Measurements from ENCODE around the gene PLPP4.

PLPP4 gene

GRCh38 chr10:120508393-120508792 lies 51.4 kb downstream of the PLPP4 start:
- DNase-seq = peak; percentile 93
- in situ Hi-C loops (cut with HindIII; ENCODE audit: low pct_ligation_motif_present, low pct_unique_long_range_greater_than_20kb, low sequenced_read_pairs) = no loop called here

DNA sequence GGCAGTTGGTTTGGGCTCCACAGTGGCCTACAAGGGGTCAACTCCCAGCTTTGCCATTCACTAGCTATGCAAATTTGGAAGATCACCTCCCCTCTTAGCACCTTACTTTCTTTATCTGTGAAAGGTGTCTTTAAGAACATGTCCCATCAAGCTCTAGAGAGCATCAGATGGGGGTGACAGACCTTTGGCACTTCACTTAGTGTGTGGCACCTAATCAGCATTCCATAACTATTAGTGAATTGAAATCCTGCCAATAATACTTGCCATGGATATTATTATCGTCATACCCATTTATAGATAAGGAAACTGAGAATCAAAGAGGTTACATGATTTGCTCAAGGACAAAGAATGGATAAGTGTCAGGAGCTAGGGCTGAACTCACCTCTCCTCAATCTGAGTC lies 51.9 kb downstream of the PLPP4 start:
- DNase-seq = no peak
- in situ Hi-C loops (cut with HindIII; ENCODE audit: low pct_ligation_motif_present, low pct_unique_long_range_greater_than_20kb, low sequenced_read_pairs) = no loop called here

- in situ Hi-C loops (cut with HindIII; ENCODE audit: low pct_ligation_motif_present, low pct_unique_long_range_greater_than_20kb, low sequenced_read_pairs) = no loop called here
- peak; percentile 69 for DNase-seq
Measured at GRCh38 chr10:120511165-120511564, 54.1 kb downstream of the PLPP4 start.

- in situ Hi-C loops (cut with HindIII; ENCODE audit: low pct_ligation_motif_present, low pct_unique_long_range_greater_than_20kb, low sequenced_read_pairs) = no loop called here
- DNase-seq = no peak
Measured at GRCh38 chr10:120513307-120513796, 56.3 kb downstream of the PLPP4 start.

DNA sequence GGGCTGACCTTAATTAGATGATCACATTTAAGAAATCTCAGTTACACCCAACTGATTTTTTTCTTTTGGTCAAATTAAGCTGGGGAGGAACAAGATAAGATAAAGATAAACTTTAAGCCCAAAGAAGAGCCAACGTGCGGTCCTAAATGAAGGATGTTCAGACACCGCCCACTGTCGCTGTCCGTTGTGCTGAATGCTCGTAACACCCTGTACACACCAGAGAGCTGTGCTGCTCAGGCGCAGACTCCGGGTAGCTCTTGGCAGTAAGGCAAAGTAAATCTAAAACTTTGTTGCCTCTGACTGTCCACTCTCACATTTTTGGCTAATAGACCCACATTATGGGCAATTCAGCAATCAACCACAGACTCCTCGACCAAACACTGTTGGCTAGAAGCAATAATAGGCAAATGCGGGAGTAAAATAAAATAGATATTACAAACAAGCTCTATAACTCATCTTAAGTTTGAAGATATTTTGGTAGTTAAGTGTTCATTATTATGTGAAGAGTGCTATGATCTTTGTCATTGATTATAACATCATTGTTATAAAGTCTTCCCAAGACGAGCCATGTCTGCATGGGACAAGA lies 57.1 kb downstream of the PLPP4 start:
- peak; percentile 75 for DNase-seq
- in situ Hi-C loops (cut with HindIII; ENCODE audit: low pct_ligation_motif_present, low pct_unique_long_range_greater_than_20kb, low sequenced_read_pairs) = no loop called here

- no peak for DNase-seq
- in situ Hi-C loops (cut with HindIII; ENCODE audit: low pct_ligation_motif_present, low pct_unique_long_range_greater_than_20kb, low sequenced_read_pairs) = no loop called here
Measured at GRCh38 chr10:120514959-120515358, 57.9 kb downstream of the PLPP4 start.

GRCh38 chr10:120515741-120516140 lies 58.7 kb downstream of the PLPP4 start:
- in situ Hi-C loops (cut with HindIII; ENCODE audit: low pct_ligation_motif_present, low pct_unique_long_range_greater_than_20kb, low sequenced_read_pairs) = no loop called here
- no peak for DNase-seq

GRCh38 chr10:120516426-120516825 lies 59.4 kb downstream of the PLPP4 start:
- in situ Hi-C loops (cut with HindIII; ENCODE audit: low pct_ligation_motif_present, low pct_unique_long_range_greater_than_20kb, low sequenced_read_pairs) = no loop called here
- DNase-seq = no peak

GRCh38 chr10:120517196-120517595 lies 60.2 kb downstream of the PLPP4 start:
- in situ Hi-C loops (cut with HindIII; ENCODE audit: low pct_ligation_motif_present, low pct_unique_long_range_greater_than_20kb, low sequenced_read_pairs) = no loop called here

GRCh38 chr10:120517881-120518484 lies 61.0 kb downstream of the PLPP4 start:
- no peak for DNase-seq
- in situ Hi-C loops (cut with HindIII; ENCODE audit: low pct_ligation_motif_present, low pct_unique_long_range_greater_than_20kb, low sequenced_read_pairs) = no loop called here

More at GRCh38 chr10:120517196-120517595, 60.2 kb downstream of the PLPP4 start:
- DNase-seq = no peak

DNA sequence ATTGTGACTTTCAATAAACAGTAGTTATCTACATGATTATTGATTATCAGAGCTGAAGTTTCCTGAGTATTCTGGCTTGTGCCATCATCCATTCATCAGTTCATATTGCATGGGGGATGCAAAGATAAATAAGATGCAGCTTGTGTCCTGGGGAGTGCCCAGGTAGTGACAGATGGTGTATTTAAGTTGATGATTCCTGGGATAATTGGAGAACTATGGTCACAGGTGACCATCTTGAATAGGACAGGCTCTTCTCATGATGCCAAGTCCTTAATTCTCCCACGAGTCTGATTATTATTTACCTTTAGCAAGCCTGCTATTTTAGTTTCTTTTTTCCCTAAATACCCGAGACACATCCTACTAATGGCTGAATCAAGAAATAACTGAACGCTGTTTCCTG lies 64.9 kb downstream of the PLPP4 start:
- in situ Hi-C loops (cut with HindIII; ENCODE audit: low pct_ligation_motif_present, low pct_unique_long_range_greater_than_20kb, low sequenced_read_pairs) = no loop called here

DNA sequence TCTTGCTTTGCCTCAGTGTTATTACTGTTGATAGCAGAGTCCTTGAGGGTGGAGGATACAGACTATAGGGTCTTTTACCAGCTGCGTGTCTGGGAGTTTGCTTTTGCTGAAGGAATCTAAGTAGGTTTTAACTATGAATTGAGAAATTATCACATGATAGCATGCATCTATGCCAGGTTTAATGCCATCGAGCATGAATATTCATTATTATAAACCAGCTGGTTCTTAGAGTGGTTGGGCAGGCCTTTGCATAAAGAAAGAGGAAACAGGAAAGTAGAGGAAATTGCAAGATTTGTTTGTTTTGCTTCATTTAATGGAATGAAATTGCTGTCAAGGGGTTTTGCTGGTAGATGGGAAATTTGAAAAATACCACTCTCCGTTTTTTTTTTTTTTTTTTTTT lies 70.7 kb downstream of the PLPP4 start:
- no peak for DNase-seq
- in situ Hi-C loops (cut with HindIII; ENCODE audit: low pct_ligation_motif_present, low pct_unique_long_range_greater_than_20kb, low sequenced_read_pairs) = no loop called here

More for the DNA sequence above, 64.9 kb downstream of the PLPP4 start:
- DNase-seq = no peak

GRCh38 chr10:120530699-120531098 lies 73.7 kb downstream of the PLPP4 start:
- DNase-seq = no peak

DNA sequence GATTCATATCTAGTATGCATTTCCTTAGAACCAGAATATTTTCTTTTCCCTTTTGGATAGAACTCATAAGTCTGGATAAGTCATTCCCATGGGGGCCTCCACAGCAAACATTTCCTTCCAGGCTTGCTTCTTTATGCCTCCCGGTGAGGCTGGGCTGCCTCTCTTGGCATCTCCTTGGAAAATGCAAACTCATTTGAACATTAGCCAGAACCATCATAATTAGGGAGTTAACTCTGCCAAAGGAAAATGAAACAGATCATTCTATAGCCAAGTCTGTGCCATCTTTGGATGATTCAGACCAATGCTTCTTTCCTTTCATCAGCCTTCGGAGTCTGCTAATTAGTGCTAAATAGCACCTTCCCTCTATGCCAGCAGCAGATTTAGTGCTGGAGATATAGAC lies 81.1 kb downstream of the PLPP4 start:
- in situ Hi-C loops (cut with HindIII; ENCODE audit: low pct_ligation_motif_present, low pct_unique_long_range_greater_than_20kb, low sequenced_read_pairs) = no loop called here
- DNase-seq = no peak

More at GRCh38 chr10:120530699-120531098, 73.7 kb downstream of the PLPP4 start:
- in situ Hi-C loops (cut with HindIII; ENCODE audit: low pct_ligation_motif_present, low pct_unique_long_range_greater_than_20kb, low sequenced_read_pairs) = no loop called here

DNA sequence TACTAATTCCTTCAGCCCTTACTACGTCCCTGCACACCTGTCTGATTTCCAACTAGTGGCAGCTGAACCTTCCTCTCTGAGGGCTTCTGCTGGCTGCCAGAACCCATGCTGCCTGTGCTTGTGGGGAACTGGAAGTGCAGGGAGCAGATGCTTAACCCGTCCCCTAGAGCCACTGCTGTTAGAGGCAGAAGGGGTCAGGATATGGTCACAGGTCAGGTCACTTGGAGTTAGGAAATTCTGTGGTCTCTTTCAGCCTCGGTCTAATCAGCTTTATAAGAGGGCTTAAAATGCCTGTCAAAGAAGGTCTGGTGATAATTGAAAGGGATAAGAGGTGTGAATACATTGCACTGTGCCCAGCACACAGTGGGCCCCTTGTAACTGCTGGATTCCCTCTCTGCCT lies 82.0 kb downstream of the PLPP4 start:
- no peak for DNase-seq
- in situ Hi-C loops (cut with HindIII; ENCODE audit: low pct_ligation_motif_present, low pct_unique_long_range_greater_than_20kb, low sequenced_read_pairs) = no loop called here

GRCh38 chr10:120540486-120540885 lies 83.5 kb downstream of the PLPP4 start:
- in situ Hi-C loops (cut with HindIII; ENCODE audit: low pct_ligation_motif_present, low pct_unique_long_range_greater_than_20kb, low sequenced_read_pairs) = no loop called here
- DNase-seq = no peak

- in situ Hi-C loops (cut with HindIII; ENCODE audit: low pct_ligation_motif_present, low pct_unique_long_range_greater_than_20kb, low sequenced_read_pairs) = no loop called here
- DNase-seq = no peak
Measured at GRCh38 chr10:120541984-120542383, 85.0 kb downstream of the PLPP4 start.

GRCh38 chr10:120542591-120542990 lies 85.6 kb downstream of the PLPP4 start:
- in situ Hi-C loops (cut with HindIII; ENCODE audit: low pct_ligation_motif_present, low pct_unique_long_range_greater_than_20kb, low sequenced_read_pairs) = no loop called here

GRCh38 chr10:120543291-120543690 lies 86.3 kb downstream of the PLPP4 start:
- in situ Hi-C loops (cut with HindIII; ENCODE audit: low pct_ligation_motif_present, low pct_unique_long_range_greater_than_20kb, low sequenced_read_pairs) = no loop called here
- DNase-seq = no peak

More at GRCh38 chr10:120542591-120542990, 85.6 kb downstream of the PLPP4 start:
- DNase-seq = no peak

GRCh38 chr10:120548210-120548609 lies 91.2 kb downstream of the PLPP4 start:
- in situ Hi-C loops (cut with HindIII; ENCODE audit: low pct_ligation_motif_present, low pct_unique_long_range_greater_than_20kb, low sequenced_read_pairs) = no loop called here
- no peak for DNase-seq
